Stimulated activated CD4-positive, alpha-beta T cell treated with anti-CD3 and anti-CD28 coated beads, Interleukin-12 subunit alpha, Interleukin-12 subunit beta, amount 100 ng/mL, for 48 hours (primary cell): ENCODE measurements around the gene HECTD4.

ENCODE experiments used
- DNase-seq, 3 donors: peaks; one replicate each; pipeline ENCODE4 v3.0.0-alpha.2; 2020; ENCODE audit warnings: low read depth in 2 of 3, low spot score in 1 of 3

The HECTD4 gene

GRCh38 chr12:112183141-112184021 lies 198.8 kb downstream of the HECTD4 start:
- peak in 2 of 3 donors; percentile 21 to 35 for DNase-seq

DNA sequence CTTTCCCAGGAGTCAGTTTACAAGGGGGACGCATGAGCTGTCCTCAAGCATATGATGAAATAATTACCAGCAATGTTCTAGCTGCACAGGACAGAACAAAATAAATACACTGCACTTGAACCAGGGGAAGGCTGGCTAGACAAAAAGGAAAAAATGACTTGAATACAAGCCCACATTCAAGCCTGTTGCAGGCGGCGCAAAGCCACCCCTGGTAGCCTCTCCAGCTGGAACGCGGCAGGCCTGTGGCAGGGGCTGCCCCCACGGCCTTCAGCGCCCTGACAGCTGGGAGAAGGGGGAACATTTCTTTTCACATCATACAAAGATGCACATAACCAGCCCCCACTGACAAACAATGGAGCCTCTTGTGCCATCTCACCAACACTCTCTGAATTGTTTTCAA lies 199.7 kb downstream of the HECTD4 start:
- DNase-seq = no peak

GRCh38 chr12:112180422-112180821 lies 201.8 kb downstream of the HECTD4 start:
- DNase-seq = no peak

GRCh38 chr12:112179916-112180315 lies 202.3 kb downstream of the HECTD4 start:
- DNase-seq = no peak

GRCh38 chr12:112179341-112179740 lies 202.9 kb downstream of the HECTD4 start:
- DNase-seq = no peak

GRCh38 chr12:112178796-112179195 lies 203.4 kb downstream of the HECTD4 start:
- DNase-seq = no peak

GRCh38 chr12:112176321-112177010 lies 205.8 kb downstream of the HECTD4 start:
- DNase-seq = no peak

GRCh38 chr12:112175361-112176155 lies 206.7 kb downstream of the HECTD4 start:
- no peak for DNase-seq

DNA sequence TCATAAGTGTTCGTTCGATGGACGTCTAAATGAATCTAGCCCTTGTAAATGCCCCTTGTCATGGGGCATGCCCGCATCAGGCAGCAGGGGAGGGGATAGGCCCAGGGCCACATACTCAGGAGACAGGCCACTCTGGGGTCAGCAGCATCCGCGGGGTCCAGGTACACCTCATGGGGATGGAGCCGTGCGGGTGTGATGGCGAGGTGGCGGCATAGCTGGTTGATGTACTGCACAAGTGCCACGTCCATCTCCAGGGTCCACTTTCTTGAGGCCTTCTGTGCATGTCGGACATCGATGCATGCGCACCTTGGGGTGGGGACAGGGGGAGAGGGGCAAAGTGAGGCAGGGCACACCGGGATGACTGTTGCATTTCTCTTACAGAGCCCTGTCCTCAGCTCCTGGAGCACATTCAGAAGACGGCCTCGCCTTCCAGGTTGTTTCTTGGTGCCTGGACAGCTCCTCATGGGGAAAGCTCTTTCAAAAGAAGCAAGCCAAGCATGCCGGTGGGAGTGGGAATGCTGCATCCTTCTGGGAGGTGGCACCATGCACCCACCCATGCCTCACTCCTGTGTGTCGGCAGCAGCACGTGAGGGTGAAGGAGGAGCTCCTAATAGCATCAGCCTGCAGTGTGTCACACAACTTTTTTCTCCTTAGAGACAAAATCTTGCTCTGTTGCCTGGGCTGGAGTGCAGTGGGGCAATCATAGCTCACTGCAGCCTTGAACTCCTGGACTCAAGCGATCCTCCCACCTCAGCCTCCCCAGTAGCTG lies 209.5 kb downstream of the HECTD4 start:
- no peak for DNase-seq

DNA sequence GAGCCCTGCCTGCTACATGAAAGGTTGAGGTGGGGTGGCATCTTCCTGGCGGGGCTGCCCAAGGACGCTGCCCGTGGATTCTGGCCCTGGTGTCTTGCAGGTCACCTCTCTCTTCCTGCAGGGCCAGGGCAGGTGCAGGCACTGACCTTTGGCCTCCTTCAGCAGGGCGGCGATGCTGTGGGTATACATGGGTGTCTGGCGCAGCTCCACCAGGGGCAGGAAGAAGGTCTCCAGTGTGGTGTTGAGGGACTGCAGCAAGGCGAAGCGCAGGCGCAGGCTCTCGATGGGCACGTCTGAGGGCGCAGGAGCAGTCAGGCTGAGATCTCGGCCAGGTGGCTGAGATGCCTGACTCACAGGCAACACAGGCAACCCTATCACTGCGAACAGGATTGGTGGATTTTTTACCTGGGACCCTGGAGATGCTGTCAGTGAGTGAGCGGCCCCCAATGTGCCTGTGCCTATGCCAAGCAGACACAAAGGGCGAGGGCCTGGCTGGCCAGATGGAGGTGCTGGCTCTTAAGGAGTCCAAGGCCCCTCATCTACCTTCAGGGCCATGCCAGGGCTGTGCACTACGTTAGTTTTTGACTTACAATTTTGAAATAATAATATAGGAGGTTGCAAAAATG lies 211.1 kb downstream of the HECTD4 start:
- DNase-seq = no peak

DNA sequence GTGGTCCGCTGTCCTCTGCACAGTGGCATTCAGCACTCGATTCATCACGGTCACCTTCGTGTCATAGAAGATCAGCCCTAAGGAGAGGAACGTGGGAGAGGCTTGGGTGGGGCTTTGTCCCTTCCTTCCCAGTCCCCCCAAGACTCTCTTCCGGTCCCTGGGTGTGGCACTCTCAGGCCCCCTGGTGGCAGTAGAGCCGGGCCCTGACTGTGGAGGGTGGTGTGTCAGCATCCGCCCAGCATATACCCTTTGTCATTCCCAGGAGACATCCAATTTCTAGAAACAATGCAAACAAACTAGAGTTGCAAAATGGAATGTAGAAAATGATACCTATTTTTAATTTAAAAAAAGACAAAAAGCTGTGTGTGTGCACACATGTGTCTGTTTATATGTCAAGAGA lies 211.9 kb downstream of the HECTD4 start:
- DNase-seq = peak in 1 of 3 donors; percentile 8

DNA sequence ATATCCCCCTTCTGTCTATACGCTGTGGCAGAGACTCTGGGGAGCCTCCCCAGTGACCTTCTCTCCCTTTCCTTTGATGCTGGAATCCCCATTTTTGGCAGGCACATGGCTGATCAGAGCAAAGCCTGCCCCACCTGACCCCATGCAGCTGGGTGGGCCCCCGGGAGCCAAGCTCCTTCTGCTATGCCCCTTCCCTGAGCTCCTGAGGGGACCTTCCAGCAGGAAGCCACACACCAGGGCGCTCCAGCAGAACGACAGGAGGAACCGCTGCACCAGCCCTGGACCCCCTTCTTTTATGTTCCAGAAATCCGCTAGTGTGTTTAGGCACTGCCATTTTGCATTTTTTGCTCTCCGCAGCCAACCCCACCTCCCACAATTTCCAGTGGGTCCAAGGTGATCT lies 212.3 kb downstream of the HECTD4 start:
- no peak for DNase-seq

GRCh38 chr12:112169161-112169872 lies 212.9 kb downstream of the HECTD4 start:
- DNase-seq = no peak

DNA sequence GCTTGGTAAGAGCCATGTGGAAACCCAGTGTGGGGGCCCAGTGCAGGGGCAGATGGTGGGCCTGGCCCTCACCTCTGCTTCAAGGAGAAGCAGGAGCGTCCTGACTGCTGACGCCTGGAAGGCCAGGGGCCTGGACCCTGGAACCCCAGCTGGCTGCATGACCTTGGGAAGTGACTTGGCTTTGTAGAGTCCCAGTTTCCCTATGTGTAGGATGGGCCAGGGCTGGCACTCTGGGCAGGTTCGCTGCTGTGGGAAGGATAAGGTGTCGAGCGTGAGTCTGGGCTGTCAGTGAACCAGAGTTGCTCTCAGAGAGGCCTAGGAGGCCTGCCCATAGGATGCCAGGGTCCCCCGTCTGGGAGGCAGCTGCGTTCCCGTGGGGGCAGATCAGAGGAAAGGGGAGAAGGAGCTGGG lies 213.7 kb downstream of the HECTD4 start:
- DNase-seq = no peak

- DNase-seq = no peak
Measured at GRCh38 chr12:112167718-112168525, 214.3 kb downstream of the HECTD4 start.

DNA sequence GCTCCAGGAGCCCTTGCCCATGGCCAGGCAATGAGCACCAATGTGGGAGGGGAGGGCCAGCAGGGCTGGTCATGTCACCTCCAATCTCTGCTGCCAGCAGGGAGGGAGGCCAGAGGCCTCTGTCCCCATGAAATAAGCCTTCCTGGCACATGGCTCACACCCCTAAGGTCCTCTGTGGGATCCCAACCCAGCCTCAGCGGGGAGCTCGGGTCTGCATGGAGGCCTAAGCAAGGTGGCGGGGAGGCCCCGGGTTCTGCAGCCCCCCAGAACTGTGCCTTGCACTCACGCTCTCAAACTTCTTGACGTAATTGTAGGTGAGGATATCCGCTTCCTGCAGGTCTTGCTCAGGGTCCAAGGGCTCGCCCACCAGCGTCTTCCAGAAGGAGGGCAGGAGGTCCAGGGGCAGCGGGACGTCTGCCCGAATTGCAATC lies 215.2 kb downstream of the HECTD4 start:
- no peak for DNase-seq

- DNase-seq = no peak
Measured at GRCh38 chr12:112166051-112167015, 215.9 kb downstream of the HECTD4 start.

GRCh38 chr12:112165624-112166023 lies 216.6 kb downstream of the HECTD4 start:
- DNase-seq = no peak
